Progenitor cell of endocrine pancreas (in vitro differentiated cells): ENCODE results near the gene VAT1. TPM values are rescaled to one million over a fixed set of nuclear protein-coding genes. Genes with fewer than 3 reads are reported as not detected.

Experiments
- DNase-seq: peaks from one replicate; pipeline ENCODE4 v3.0.0; 2021; ENCODE audit warnings: low spot score; ENCODE audit not compliant: unreplicated experiment
- H3K27ac Mint-ChIP-seq: 2 replicates; pipeline ENCODE4 v1.8.0; 2021; ENCODE audit warnings: mild to moderate bottlenecking, moderate library complexity, mixed read lengths
- H3K27me3 Mint-ChIP-seq: 2 replicates; pipeline ENCODE4 v1.8.0; 2021; ENCODE audit warnings: mixed read lengths
- H3K36me3 Mint-ChIP-seq: 2 replicates; pipeline ENCODE4 v1.8.0; 2022; ENCODE audit warnings: mixed read lengths; ENCODE audit not compliant: insufficient read depth
- H3K4me1 Mint-ChIP-seq: 2 replicates; pipeline ENCODE4 v1.8.0; 2021; ENCODE audit warnings: low read depth, mixed read lengths
- H3K4me3 Mint-ChIP-seq: 2 replicates; pipeline ENCODE4 v1.8.0; 2021; ENCODE audit warnings: low read depth, mild to moderate bottlenecking, moderate library complexity, mixed read lengths
- H3K9me3 Mint-ChIP-seq: 2 replicates; pipeline ENCODE4 v1.8.0; 2021; ENCODE audit warnings: low read depth, mixed read lengths
- total RNA-seq: library from RNA; stranded (reverse); gene quantifications from 2 replicates; pipeline ENCODE4 v1.2.1, GENCODE V29; 2021
- TF ChIP-seq, protein P1 (sequence below): fragments of 200-600 bp; sonication (generic); IDR thresholded peaks from one replicate; pipeline ENCODE4 v1.5.0; 2021; ENCODE audit warnings: antibody characterized with exemption, mild to moderate bottlenecking; ENCODE audit not compliant: unreplicated experiment

The VAT1 gene
- total RNA-seq, 1 donor from 2014 or later, result 202 TPM

DNA sequence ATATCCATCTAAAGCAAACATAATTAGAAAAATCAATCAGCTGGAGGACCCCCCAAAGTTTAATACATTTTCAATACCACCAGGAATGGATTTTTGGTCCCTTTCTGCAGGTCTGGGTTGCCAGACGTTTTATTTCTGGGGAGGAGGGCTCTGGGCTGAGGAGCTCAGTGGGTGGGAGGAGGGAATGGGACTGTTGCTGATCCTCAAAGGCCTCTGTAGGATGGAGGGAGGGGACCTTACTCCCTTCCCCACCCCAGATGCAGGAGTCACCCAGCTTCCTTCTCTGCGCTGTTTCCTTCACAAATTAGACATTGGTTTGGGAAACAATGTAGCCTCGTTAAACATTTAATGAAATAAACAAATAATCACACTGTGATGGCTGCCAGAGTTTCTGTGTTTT lies 9.5 kb upstream of the VAT1 start:
- Mint-ChIP-seq H3K4me3 (no peak overlapping the region), H3K4me1 (peaks cover 22% of the 10 kb centered on the region), H3K27ac (no peak overlapping the region), H3K36me3 (no peaks in the 10 kb centered on the region), H3K9me3 (no peaks in the 10 kb centered on the region), H3K27me3 (no peaks in the 10 kb centered on the region)
- TF ChIP-seq, protein P1, sequence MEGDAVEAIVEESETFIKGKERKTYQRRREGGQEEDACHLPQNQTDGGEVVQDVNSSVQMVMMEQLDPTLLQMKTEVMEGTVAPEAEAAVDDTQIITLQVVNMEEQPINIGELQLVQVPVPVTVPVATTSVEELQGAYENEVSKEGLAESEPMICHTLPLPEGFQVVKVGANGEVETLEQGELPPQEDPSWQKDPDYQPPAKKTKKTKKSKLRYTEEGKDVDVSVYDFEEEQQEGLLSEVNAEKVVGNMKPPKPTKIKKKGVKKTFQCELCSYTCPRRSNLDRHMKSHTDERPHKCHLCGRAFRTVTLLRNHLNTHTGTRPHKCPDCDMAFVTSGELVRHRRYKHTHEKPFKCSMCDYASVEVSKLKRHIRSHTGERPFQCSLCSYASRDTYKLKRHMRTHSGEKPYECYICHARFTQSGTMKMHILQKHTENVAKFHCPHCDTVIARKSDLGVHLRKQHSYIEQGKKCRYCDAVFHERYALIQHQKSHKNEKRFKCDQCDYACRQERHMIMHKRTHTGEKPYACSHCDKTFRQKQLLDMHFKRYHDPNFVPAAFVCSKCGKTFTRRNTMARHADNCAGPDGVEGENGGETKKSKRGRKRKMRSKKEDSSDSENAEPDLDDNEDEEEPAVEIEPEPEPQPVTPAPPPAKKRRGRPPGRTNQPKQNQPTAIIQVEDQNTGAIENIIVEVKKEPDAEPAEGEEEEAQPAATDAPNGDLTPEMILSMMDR, result no peak
- DNase-seq, result no peak

DNA sequence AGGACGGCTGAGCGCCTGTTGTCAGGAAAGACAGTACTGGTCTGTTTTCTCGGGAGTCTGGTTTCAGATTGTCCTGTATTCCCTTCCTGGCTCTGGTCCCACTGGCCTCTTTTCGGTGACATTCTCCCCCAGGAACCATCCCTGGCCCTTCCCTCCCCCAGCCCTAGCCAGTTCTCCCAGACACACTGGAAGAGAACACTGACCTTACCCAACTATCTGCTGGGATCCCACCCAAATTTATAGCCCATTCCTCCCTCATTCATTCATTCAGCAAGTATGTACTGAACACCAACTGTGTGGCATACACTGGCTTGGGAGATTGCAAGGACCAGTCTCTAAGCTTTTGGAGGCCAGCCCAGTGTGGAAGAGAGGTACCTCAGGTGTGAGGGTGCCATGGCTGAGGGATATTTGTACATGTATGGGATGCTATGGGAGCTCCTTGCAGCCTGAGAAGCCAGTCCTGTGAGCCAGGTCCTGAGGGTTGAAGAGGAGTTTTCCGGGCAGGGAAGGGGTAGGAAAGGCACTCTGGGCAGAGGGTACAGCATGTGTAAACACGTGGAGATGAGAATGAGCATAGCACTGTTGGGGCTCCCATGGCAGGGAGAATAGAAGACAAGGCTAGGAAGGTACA lies 8.1 kb upstream of the VAT1 start:
- TF ChIP-seq, protein P1, result no peak
- peaks cover 19% of the 10 kb centered on the region for H3K4me1 Mint-ChIP-seq
- H3K27ac Mint-ChIP-seq, result no peak overlapping the region
- no peak for DNase-seq
- no peaks in the 10 kb centered on the region for H3K36me3 Mint-ChIP-seq
- no peak overlapping the region for H3K4me3 Mint-ChIP-seq
- H3K27me3 Mint-ChIP-seq, result no peaks in the 10 kb centered on the region
- H3K9me3 Mint-ChIP-seq, result no peaks in the 10 kb centered on the region

DNA sequence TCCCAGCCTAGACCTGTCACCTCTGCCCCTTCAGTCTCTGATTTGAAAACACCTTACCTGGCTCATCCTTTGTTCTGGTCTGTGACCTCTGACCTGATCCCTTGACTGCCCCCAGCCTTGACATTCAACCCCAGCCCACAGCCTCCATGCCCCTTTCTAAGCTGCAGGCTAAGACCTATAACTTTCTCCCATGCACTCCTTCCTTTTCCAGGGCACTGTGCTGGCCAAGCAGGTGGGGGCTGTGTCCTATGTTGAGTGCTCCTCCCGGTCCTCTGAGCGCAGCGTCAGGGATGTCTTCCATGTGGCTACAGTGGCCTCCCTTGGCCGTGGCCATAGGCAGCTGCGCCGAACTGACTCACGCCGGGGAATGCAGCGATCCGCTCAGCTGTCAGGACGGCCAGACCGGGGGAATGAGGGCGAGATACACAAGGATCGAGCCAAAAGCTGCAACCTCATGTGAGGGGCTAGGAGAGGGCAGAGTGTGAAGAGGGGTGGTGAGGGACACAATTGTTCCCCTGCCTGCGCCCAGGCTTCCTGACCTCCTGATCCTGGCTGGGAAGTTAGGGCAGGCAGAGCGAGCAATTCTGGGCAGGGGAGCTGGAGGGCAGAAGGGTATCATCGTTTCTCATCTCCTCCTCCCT lies 6.2 kb upstream of the VAT1 start:
- no peaks in the 10 kb centered on the region for H3K9me3 Mint-ChIP-seq
- no peaks in the 10 kb centered on the region for H3K36me3 Mint-ChIP-seq
- no peak overlapping the region for H3K27ac Mint-ChIP-seq
- no peak overlapping the region for H3K4me3 Mint-ChIP-seq
- no peak for DNase-seq
- TF ChIP-seq, protein P1, result no peak
- peaks cover 6% of the 10 kb centered on the region for H3K4me1 Mint-ChIP-seq
- no peaks in the 10 kb centered on the region for H3K27me3 Mint-ChIP-seq

DNA sequence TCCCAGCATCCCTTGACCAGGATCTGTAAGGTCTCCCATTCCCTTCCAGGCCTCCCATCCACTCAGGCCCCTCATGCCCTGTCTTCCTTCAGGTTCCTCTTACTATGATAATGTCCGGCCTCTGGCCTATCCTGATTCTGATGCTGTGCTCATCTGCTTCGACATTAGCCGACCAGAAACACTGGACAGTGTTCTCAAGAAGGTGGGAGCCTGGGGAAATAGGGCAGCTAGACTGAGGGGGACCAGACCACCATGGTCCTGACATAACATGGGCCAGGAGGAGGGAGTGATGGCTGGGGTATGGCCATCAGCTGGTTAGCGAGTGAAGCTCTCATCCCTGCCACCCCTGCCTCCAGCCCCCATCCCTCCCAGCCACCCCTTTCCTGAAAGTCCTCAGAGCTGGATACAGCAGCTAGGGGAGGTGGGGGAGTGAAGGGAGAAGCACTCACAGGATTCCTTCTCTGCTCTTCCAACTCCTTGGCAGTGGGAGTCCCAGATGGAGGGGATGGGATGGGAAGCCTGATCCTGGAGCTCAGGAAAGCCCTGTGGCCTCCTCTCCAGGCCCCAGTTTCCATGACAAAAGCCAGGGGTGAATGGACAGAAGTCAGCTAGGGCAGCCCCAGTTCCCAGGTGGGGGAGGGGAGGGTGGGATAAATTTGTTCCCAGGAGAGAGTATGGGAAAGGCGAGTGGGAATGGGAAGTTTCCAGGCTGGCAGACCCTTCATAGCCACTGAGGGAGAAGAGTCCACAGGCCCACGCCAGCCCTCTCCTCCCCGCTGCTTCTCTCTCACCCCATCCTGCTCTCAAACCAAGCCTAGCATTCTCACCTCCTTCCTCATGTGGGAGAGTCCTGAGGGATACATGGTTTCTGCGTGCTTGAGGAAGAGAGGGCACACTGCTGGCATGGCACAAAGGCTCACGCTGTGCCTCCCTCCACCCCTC lies 5.2 kb upstream of the VAT1 start:
- no peak overlapping the region for H3K27ac Mint-ChIP-seq
- H3K4me3 Mint-ChIP-seq, result no peak overlapping the region
- no peaks in the 10 kb centered on the region for H3K9me3 Mint-ChIP-seq
- no peak for DNase-seq
- no peaks in the 10 kb centered on the region for H3K27me3 Mint-ChIP-seq
- no peaks in the 10 kb centered on the region for H3K36me3 Mint-ChIP-seq
- TF ChIP-seq, protein P1, result no peak
- H3K4me1 Mint-ChIP-seq, result peaks cover 6% of the 10 kb centered on the region

DNA sequence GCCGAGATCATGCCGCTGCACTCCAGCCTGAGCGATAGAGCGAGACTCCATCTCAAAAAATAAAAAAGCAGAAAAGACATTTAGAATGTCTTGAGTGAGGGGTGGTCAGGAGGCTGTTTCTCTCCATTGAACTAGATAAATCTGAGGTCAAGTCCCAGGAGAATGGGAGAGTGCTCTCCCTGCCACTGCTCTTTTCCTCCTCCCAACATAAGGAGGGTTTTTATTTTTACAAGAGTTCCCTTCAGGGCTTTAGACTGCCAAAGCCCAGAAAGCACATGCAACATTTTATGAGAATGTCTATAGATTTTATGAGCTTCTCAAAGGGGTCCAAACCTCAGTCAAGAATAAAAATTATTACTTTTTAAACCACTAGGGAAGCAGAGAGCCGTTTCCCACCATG lies 4.4 kb upstream of the VAT1 start:
- DNase-seq, result no peak
- peak overlapping the region; percentile 64 for H3K27ac Mint-ChIP-seq
- H3K36me3 Mint-ChIP-seq, result no peaks in the 10 kb centered on the region
- H3K4me3 Mint-ChIP-seq, result peak overlapping the region; percentile 65
- no peaks in the 10 kb centered on the region for H3K27me3 Mint-ChIP-seq
- no peaks in the 10 kb centered on the region for H3K9me3 Mint-ChIP-seq
- TF ChIP-seq, protein P1, result no peak
- peaks cover 6% of the 10 kb centered on the region for H3K4me1 Mint-ChIP-seq
